ENCODE results near the gene KCTD15.

The KCTD15 gene

DNA sequence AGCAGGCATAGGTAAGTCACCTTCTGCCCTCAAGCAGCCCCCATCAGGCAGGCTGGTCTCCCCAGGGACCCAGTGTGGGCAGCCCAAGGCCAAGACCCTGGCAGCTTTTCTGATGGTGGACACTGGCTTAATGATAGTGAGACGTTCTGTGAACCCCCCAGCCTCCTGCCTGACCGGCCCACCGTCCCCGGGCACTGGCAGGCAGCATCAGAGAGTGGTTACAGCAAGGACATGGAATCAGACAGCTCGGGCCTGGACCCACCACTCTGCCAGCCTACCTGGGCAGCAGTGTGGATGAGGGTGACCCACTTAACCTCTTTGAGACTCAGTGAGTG lies 45.3 kb upstream of the KCTD15 start:
- TF ChIP-seq, protein P1, sequence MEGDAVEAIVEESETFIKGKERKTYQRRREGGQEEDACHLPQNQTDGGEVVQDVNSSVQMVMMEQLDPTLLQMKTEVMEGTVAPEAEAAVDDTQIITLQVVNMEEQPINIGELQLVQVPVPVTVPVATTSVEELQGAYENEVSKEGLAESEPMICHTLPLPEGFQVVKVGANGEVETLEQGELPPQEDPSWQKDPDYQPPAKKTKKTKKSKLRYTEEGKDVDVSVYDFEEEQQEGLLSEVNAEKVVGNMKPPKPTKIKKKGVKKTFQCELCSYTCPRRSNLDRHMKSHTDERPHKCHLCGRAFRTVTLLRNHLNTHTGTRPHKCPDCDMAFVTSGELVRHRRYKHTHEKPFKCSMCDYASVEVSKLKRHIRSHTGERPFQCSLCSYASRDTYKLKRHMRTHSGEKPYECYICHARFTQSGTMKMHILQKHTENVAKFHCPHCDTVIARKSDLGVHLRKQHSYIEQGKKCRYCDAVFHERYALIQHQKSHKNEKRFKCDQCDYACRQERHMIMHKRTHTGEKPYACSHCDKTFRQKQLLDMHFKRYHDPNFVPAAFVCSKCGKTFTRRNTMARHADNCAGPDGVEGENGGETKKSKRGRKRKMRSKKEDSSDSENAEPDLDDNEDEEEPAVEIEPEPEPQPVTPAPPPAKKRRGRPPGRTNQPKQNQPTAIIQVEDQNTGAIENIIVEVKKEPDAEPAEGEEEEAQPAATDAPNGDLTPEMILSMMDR (conservative IDR thresholded peaks at IDR 0.05; ENCODE audit: low read length), result no peak
- no peak overlapping the region for H3K4me3 ChIP-seq (ENCODE audit: low read length)
- DNase-seq (ENCODE audit: low read depth), result no peak

DNA sequence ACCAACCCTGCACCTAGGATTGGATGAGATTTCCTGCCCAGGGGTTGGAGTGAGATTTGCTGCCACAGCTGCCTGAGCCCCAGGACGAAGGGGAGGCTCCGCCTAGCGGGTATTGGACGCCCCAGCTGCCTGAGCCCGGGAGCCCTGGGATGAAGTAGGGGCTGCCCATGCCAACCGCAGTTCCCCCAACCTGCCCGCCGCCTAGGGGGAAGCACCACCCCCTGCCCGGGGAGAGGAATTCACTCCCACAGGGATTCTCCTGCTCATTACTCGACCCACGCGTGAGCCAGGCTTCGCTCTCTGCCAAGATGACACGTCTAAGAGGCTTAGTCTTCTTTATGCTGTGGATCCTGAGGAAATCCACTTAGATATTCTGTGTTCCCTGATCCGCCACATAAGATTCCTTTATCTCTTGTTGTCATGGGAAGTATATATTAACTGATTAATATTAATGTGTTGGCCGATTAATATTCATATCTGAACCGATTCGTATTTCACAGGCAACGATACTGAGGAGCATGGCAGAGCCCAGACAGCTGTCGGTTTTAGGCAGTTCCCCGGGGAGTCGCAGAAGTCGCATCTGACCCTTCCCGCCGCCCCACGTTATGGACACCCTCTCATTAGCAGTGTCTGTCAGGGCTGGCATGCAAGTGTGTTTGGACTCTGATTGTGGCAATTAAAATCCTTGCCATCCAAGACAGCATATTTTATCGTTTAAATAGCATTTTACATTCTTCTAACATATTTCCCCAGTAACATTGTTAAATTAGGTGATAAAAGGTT lies 44.5 kb upstream of the KCTD15 start:
- DNase-seq (ENCODE audit: low read depth), result no peak

DNA sequence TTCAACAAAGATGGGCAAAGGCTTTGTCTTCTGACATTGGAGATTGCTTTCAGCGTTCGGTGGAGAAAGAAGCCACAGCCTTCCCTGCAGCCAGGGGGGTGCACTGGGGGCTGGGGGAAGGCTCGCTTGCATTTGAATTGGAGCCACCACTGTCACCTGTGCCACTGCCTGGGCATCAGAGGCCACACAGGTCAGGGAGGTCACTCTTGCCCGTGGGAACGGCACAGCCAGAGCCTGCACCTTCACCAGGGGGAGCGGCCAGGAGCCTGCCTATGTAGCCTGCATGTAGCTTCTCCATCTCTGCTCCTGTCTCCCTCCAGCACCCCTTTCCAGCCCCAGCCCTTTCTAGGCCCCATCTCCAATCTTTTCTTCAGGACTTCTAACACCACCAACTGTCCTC lies 43.7 kb upstream of the KCTD15 start:
- DNase-seq (ENCODE audit: low read depth), result no peak
- TF ChIP-seq, protein P1 (conservative IDR thresholded peaks at IDR 0.05; ENCODE audit: low read length), result no peak
- H3K4me3 ChIP-seq (ENCODE audit: low read length), result no peak overlapping the region

More for the DNA sequence above, 44.5 kb upstream of the KCTD15 start:
- H3K4me3 ChIP-seq (ENCODE audit: low read length), result no peak overlapping the region
- TF ChIP-seq, protein P1 (conservative IDR thresholded peaks at IDR 0.05; ENCODE audit: low read length), result no peak

DNA sequence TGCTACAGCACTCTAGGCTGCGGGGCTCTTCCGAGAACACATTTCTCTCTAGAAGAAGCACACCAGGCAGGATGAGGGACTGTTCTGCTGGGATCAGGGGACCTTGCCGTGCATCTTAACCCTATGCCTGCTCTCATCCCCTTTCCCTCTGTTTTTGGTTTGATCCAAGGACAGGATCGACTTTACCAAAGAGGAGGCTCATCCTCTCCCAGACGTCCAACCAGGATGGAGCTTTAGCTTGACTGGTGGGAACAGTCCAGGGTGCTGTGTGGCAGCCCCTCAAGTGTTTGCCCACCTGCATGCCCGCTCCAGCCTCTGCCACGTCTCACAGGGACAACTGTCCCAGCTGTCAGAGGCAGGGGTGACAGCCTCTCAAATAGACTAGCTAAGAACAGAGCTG lies 42.3 kb upstream of the KCTD15 start:
- H3K4me3 ChIP-seq (ENCODE audit: low read length), result no peak overlapping the region
- TF ChIP-seq, protein P1 (conservative IDR thresholded peaks at IDR 0.05; ENCODE audit: low read length), result no peak
- no peak for DNase-seq (ENCODE audit: low read depth)

DNA sequence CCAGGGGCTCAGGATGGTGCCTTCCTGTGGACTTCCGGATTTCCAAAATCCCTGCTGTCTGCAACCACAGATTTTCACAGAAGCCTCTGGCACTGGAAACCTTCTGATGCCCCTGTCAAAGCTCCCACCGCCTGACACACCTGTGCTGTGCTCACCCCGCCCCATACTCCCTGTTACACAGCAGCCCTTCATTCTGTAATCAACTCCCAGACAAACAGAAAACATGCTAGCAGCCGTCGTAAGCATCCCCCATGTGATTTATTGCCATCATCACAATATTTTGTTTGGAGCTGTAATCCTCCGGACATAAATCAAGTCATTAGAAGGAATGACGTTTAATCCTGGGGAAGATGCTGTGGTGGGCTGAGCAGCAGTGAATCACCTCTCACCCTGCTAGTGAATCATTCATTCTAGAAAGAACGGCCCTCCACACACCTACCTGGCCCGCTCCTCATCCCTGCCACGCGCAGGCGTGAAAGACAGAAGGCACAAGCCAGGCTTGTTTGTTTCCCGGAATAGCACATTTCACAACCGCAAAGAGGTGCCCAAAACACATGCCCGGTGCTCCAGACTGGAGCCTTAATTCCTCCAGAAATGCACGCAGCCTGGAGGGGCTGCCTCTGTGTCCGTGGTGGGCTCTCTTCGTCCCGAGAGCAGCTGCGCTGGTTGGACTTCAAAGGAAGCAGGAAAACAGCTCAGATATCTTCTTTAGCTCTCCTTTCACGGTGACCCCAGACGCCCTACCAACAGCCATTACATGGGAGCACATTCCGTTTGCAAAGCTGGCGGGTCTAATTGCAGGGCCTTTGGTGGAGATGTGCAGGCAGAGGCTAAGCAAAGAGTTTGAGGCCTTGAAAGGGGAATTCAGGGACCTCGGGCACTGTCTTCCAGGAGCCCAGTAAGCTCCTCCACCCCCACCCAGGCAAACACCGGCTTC lies 41.3 kb upstream of the KCTD15 start:
- no peak for DNase-seq (ENCODE audit: low read depth)
- TF ChIP-seq, protein P1 (conservative IDR thresholded peaks at IDR 0.05; ENCODE audit: low read length), result no peak
- no peak overlapping the region for H3K4me3 ChIP-seq (ENCODE audit: low read length)

DNA sequence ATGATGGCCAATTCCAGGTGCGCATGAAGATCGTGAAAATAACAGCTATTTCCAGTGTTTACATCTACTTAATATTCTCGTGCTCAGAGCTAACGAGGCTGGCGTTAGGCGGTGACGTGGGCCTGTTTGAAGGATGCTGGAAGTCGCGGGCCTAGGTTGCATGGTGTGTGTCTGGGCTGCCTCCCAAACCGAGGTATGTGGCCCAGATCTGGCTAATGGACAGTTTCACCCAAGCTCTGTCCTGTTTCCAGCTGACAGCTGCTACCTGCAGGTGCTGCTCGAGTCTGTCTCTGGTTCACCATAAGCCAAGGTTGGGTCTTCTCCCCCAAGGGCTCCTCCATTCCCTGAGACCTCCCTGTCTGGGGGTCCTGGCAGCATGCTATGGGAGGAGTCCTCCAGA lies 40.5 kb upstream of the KCTD15 start:
- DNase-seq (ENCODE audit: low read depth), result no peak
- TF ChIP-seq, protein P1 (conservative IDR thresholded peaks at IDR 0.05; ENCODE audit: low read length), result no peak
- H3K4me3 ChIP-seq (ENCODE audit: low read length), result no peak overlapping the region
